ENCODE data around the gene FARP1. TPM values are rescaled to one million over a fixed set of nuclear protein-coding genes. Genes with fewer than 3 reads are reported as not detected.

Gene FARP1
- total RNA-seq, 2 experiments from 2014 or later: not detected

DNA sequence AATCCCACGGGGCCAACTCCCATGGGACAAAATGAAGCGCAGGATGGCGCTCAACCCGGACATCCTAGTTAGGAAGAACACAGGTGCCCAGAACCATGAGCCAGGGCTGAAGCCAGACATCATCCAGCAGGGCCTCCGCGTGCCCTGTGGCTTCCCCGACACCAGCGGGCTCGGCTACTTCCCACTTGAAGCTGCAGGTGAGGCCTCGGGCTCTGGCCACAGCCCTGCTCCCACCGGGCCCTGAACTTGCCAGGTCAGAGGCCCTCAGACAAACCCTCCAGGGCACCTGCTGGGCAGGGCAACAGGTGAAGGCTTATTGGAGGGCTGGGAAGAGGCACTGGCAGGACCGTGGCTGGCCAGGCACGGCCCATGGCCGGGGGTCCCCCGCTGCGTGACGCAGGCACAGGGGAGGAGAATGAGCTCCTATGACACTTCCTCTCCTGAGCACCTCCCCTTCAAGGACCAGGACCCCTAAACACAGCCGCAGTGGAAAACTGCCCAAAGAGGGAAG, 316.3 kb downstream of the FARP1 start:
- TF ChIP-seq EZH2phosphoT487 (IDR thresholded peaks at IDR 0.05; ENCODE audit: borderline replicate concordance, low read depth, low read length): no peak
- TF ChIP-seq, protein P1, sequence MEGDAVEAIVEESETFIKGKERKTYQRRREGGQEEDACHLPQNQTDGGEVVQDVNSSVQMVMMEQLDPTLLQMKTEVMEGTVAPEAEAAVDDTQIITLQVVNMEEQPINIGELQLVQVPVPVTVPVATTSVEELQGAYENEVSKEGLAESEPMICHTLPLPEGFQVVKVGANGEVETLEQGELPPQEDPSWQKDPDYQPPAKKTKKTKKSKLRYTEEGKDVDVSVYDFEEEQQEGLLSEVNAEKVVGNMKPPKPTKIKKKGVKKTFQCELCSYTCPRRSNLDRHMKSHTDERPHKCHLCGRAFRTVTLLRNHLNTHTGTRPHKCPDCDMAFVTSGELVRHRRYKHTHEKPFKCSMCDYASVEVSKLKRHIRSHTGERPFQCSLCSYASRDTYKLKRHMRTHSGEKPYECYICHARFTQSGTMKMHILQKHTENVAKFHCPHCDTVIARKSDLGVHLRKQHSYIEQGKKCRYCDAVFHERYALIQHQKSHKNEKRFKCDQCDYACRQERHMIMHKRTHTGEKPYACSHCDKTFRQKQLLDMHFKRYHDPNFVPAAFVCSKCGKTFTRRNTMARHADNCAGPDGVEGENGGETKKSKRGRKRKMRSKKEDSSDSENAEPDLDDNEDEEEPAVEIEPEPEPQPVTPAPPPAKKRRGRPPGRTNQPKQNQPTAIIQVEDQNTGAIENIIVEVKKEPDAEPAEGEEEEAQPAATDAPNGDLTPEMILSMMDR (conservative IDR thresholded peaks at IDR 0.05; ENCODE audit: low read length): no peak
- ChIA-PET CTCF (ENCODE audit: unreplicated experiment) (no interaction called here), POLR2A (no interaction called here)
- Histone ChIP-seq H3K4me1 (ENCODE audit: insufficient read depth, low read length, poor library complexity, severe bottlenecking) (no peaks in the 10 kb centered on the region), H3K9me2 (ENCODE audit: insufficient read depth, low read length) (no peaks in the 10 kb centered on the region), H3K36me3 (ENCODE audit: insufficient read depth, low read length) (peaks cover 37% of the 10 kb centered on the region), H3K9me3 (ENCODE audit: low read length) (no peaks in the 10 kb centered on the region), H3K27ac (ENCODE audit: low read depth, low read length, poor library complexity, severe bottlenecking) (no peak overlapping the region), H2AFZ (ENCODE audit: low read length) (no peak overlapping the region), H3K4me2 (ENCODE audit: low read length) (no peak overlapping the region), H3K4me3 (ENCODE audit: low read depth, low read length, poor library complexity, severe bottlenecking) (no peak overlapping the region), H3K79me2 (ENCODE audit: insufficient read depth, low read depth, low read length) (no peaks in the 10 kb centered on the region), H4K20me1 (ENCODE audit: insufficient read depth, low read length) (no peaks in the 10 kb centered on the region)
- intact Hi-C loops (cut with micrococcal nuclease; ENCODE audit: unreplicated experiment): no loop called here
- no TSS peak for BruUV-seq (replicated peaks)
- no peak for DNase-seq (ENCODE audit: low spot score)

DNA sequence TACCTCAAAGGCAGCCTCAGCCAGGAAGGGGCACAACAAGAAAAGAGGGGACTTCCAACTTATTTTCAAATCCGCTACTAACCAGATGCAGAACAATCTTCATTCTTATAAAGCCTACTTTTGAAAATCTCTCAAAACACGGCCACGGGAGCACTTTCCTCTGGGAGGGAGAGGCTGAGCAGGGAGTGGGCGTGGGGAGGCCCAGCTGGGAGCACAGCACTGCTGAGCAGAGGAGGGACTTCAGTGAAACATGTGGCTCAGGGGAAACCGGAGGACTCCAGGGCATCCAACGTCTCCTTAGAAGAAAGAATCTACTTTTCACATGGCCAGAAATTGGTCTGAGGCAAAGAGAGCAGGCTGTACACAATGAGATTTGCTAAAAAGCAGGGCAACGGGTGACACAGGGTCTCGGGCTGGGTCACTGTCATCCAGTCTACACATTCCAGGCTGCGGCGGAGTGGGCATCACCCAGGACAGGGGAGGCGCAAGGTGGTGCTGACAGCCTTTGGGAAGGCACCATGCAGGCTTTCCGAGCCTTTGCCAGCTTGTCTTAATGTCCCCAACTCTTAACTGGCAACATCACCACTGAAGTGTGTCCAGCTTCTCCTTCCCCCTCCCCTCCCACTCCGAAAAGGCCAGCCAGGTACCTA, 317.0 kb downstream of the FARP1 start:
- Histone ChIP-seq H4K20me1 (ENCODE audit: insufficient read depth, low read length) (no peaks in the 10 kb centered on the region), H3K36me3 (ENCODE audit: insufficient read depth, low read length) (peaks cover 38% of the 10 kb centered on the region), H2AFZ (ENCODE audit: low read length) (no peak overlapping the region), H3K9me2 (ENCODE audit: insufficient read depth, low read length) (no peaks in the 10 kb centered on the region), H3K4me1 (ENCODE audit: insufficient read depth, low read length, poor library complexity, severe bottlenecking) (no peaks in the 10 kb centered on the region), H3K9me3 (ENCODE audit: low read length) (no peaks in the 10 kb centered on the region), H3K79me2 (ENCODE audit: insufficient read depth, low read depth, low read length) (no peaks in the 10 kb centered on the region), H3K4me3 (ENCODE audit: low read depth, low read length, poor library complexity, severe bottlenecking) (no peak overlapping the region), H3K27ac (ENCODE audit: low read depth, low read length, poor library complexity, severe bottlenecking) (no peak overlapping the region), H3K4me2 (ENCODE audit: low read length) (no peak overlapping the region)
- TF ChIP-seq EZH2phosphoT487 (IDR thresholded peaks at IDR 0.05; ENCODE audit: borderline replicate concordance, low read depth, low read length): no peak
- TF ChIP-seq, protein P1 (conservative IDR thresholded peaks at IDR 0.05; ENCODE audit: low read length): no peak
- intact Hi-C loops (cut with micrococcal nuclease; ENCODE audit: unreplicated experiment): no loop called here
- no TSS peak for BruUV-seq (replicated peaks)
- POLR2A ChIA-PET: interaction anchor here (0.7 kb wide), 1 partner anchor 177 kb away, joined by 3 read pairs; no protein-coding TSS in a partner anchor
- CTCF ChIA-PET (ENCODE audit: unreplicated experiment): no interaction called here
- DNase-seq (ENCODE audit: low spot score): no peak

DNA sequence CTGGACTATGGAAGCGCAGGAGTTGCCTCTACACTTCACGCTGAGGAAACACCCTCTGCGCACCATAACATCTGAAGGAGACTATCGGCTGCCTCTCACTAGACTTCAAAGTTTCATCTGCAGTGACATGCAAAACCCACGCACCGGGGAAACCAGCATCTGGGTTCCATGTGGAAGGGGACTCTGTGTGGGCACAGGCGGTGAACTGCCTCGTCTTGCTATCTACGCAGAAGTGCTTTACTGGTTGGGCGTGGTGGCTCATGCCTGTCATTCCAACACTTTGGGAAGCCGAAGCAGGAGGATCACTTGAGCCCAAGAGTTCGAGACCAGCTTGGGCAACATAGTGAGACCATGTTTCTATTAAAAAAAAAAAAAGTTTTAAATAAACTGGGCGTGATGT, 317.6 kb downstream of the FARP1 start:
- H3K36me3 ChIP-seq (ENCODE audit: insufficient read depth, low read length): peaks cover 44% of the 10 kb centered on the region
- no peak overlapping the region for H2AFZ ChIP-seq (ENCODE audit: low read length)
- no peaks in the 10 kb centered on the region for H3K9me2 ChIP-seq (ENCODE audit: insufficient read depth, low read length)
- H3K4me3 ChIP-seq (ENCODE audit: low read depth, low read length, poor library complexity, severe bottlenecking): no peak overlapping the region
- TF ChIP-seq EZH2phosphoT487 (IDR thresholded peaks at IDR 0.05; ENCODE audit: borderline replicate concordance, low read depth, low read length): no peak
- TF ChIP-seq, protein P1 (conservative IDR thresholded peaks at IDR 0.05; ENCODE audit: low read length): no peak
- ChIA-PET CTCF (ENCODE audit: unreplicated experiment) (no interaction called here), POLR2A (interaction anchor here (0.7 kb wide), 1 partner anchor 177 kb away, joined by 3 read pairs; no protein-coding TSS in a partner anchor)
- intact Hi-C loops (cut with micrococcal nuclease; ENCODE audit: unreplicated experiment): no loop called here
- no peaks in the 10 kb centered on the region for H3K9me3 ChIP-seq (ENCODE audit: low read length)
- no peak overlapping the region for H3K27ac ChIP-seq (ENCODE audit: low read depth, low read length, poor library complexity, severe bottlenecking)
- no peaks in the 10 kb centered on the region for H3K4me1 ChIP-seq (ENCODE audit: insufficient read depth, low read length, poor library complexity, severe bottlenecking)
- no peak overlapping the region for H3K4me2 ChIP-seq (ENCODE audit: low read length)
- no peaks in the 10 kb centered on the region for H4K20me1 ChIP-seq (ENCODE audit: insufficient read depth, low read length)
- no peaks in the 10 kb centered on the region for H3K79me2 ChIP-seq (ENCODE audit: insufficient read depth, low read depth, low read length)
- BruUV-seq (replicated peaks): no TSS peak
- DNase-seq (ENCODE audit: low spot score): no peak
